Panc1 (cell line): Measurements from ENCODE around the gene FANCC. TPM values are rescaled to one million over a fixed set of nuclear protein-coding genes. Genes with fewer than 3 reads are reported as not detected.

ENCODE experiments used
- ATAC-seq: fragments of 200-7000 bp; cut with Tn5 transposase; 2 replicates; pipeline ENCODE4 v1.9.1; 2020; ENCODE audit warnings: mild to moderate bottlenecking, moderate library complexity
- BruUV-seq: library from RNA; stranded (reverse); fragments of 400-500 nt; replicated peaks from 2 replicates; lab custom pipeline; 2021; lab: Mats Ljungman, UMichigan
- CTCF ChIA-PET: fragments of 300-600 bp; sonication (Branson Sonifier 250); formaldehyde crosslinking; loops from one replicate; lab custom pipeline; 2022; ENCODE audit warnings: antibody characterized with exemption; lab: Charles Lee
- POLR2A ChIA-PET: fragments of 300-600 bp; sonication (Branson Sonifier 250); formaldehyde crosslinking; loops from one replicate; lab custom pipeline; 2022; ENCODE audit warnings: antibody characterized with exemption; lab: Charles Lee
- DNase-seq: peaks from one replicate; pipeline ENCODE4 v3.0.0-alpha.2; 2010; ENCODE audit warnings: low read depth, low spot score
- H3K27ac ChIP-seq: 2 replicates; pipeline ENCODE4 v1.5.1; 2011; ENCODE audit warnings: mild to moderate bottlenecking, low read length, inconsistent platforms
- H3K27me3 ChIP-seq: fragments of 200-500 bp; sonication (Bioruptor generic); 2 replicates; pipeline ENCODE4 v1.6.0; 2014; ENCODE audit warnings: low read length, inconsistent platforms; ENCODE audit not compliant: control insufficient read depth, insufficient read depth
- H3K36me3 ChIP-seq: fragments of 200-500 bp; sonication (Bioruptor generic); 2 replicates; pipeline ENCODE4 v1.5.1; 2014; ENCODE audit warnings: inconsistent platforms, mild to moderate bottlenecking, low read length, moderate library complexity; ENCODE audit not compliant: control insufficient read depth, insufficient read depth
- H3K4me1 ChIP-seq: 2 replicates; pipeline ENCODE4 v1.5.1; 2011; ENCODE audit warnings: inconsistent platforms, mild to moderate bottlenecking, low read length, moderate library complexity; ENCODE audit not compliant: control insufficient read depth, insufficient read depth
- H3K4me3 ChIP-seq, 2 experiments: 2 replicates each; pipeline ENCODE4 v1.5.1; 2011 to 2012; ENCODE audit warnings: low read depth in 2 of 2, low read length in 2 of 2, mild to moderate bottlenecking in 2 of 2, inconsistent platforms in 1 of 2, moderate library complexity in 1 of 2
- H3K9me3 ChIP-seq: fragments of 200-500 bp; sonication (Bioruptor generic); 2 replicates; pipeline ENCODE4 v1.5.1; 2014; ENCODE audit warnings: low read depth, mild to moderate bottlenecking, inconsistent platforms, low read length, moderate library complexity; ENCODE audit not compliant: control insufficient read depth, insufficient read depth
- POLR2AphosphoS5 ChIP-seq: IDR thresholded peaks from 2 replicates; pipeline ENCODE4 v1.6.1; 2012; ENCODE audit warnings: mild to moderate bottlenecking, low read depth, low read length, moderate library complexity
- SIN3A ChIP-seq: IDR thresholded peaks from 2 replicates; pipeline ENCODE4 v1.6.1; 2012; ENCODE audit warnings: low read depth, mild to moderate bottlenecking, low read length, moderate library complexity, borderline replicate concordance; ENCODE audit not compliant: insufficient read depth
- TCF7L2 ChIP-seq: IDR thresholded peaks from 2 replicates; pipeline ENCODE4 v1.6.1; 2011; ENCODE audit warnings: mild to moderate bottlenecking, low read depth, low read length, inconsistent platforms
- in situ Hi-C: cut with HindIII; loops from 2 replicates; pipeline ENCODE4 v1.10.0; 2016; ENCODE audit warnings: low sequenced_read_pairs, low pct_unique_long_range_greater_than_20kb
- intact Hi-C: fragments of 100-400 bp; cut with micrococcal nuclease; formaldehyde crosslinking; loops from one replicate; pipeline ENCODE4 v1.10.0; 2022; ENCODE audit not compliant: unreplicated experiment
- total RNA-seq: library from RNA; stranded (reverse); gene quantifications from one replicate; pipeline ENCODE4 v1.2.1, GENCODE V29; 2021; ENCODE audit not compliant: unreplicated experiment
- TF ChIP-seq, protein P1 (sequence below): fragments of 450-650 bp; IDR thresholded peaks from 2 replicates; pipeline ENCODE4 v1.5.1; 2017; ENCODE audit warnings: mild to moderate bottlenecking
- TF ChIP-seq, protein P2 (sequence below), 2 experiments: IDR thresholded peaks; 2 replicates each; pipeline ENCODE4 v1.6.1; 2011 to 2012; ENCODE audit warnings: low read depth in 2 of 2, control low read depth in 1 of 2, low read length in 1 of 2, mild to moderate bottlenecking in 1 of 2, moderate library complexity in 1 of 2; ENCODE audit not compliant: insufficient read depth in 1 of 2

FANCC gene
- total RNA-seq, 1 experiment from 2014 or later = 17.8 TPM

DNA sequence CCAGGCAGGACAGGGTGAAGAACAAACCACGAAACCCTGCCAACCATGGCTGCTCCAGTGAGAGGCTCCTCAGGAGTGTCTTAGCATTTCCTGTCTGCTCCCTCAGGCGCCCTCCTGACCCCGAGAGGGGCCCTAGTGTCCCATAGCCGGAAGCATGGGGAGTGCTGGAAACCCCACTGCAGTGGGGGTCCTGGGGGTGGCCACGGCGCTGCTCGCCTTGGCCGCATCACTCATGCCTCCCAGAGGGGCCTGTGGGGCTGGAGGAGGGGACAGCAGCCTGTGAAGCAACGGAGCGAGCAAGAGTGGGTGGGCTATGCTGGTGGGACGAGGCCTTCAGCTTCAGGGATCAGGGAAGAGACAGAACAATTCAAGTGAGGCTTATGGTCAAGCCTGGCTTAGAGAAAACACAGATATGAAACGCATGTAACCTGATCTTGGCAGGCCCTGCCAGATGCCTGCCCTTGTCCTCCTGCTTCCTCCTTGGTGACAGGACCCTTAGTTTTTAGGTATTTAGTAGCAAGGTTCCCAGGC, 219.1 kb downstream of the FANCC start:
- no peaks in the 10 kb centered on the region for H3K36me3 ChIP-seq
- BruUV-seq = no TSS peak
- in situ Hi-C loops (no loop called here), intact Hi-C loops (no loop called here)
- H3K9me3 ChIP-seq = no peaks in the 10 kb centered on the region
- H3K27ac ChIP-seq = no peak overlapping the region
- DNase-seq (no peak), ATAC-seq (no peak)
- TF ChIP-seq TCF7L2 = no peak
- no peak for TF ChIP-seq POLR2AphosphoS5
- TF ChIP-seq, protein P1, sequence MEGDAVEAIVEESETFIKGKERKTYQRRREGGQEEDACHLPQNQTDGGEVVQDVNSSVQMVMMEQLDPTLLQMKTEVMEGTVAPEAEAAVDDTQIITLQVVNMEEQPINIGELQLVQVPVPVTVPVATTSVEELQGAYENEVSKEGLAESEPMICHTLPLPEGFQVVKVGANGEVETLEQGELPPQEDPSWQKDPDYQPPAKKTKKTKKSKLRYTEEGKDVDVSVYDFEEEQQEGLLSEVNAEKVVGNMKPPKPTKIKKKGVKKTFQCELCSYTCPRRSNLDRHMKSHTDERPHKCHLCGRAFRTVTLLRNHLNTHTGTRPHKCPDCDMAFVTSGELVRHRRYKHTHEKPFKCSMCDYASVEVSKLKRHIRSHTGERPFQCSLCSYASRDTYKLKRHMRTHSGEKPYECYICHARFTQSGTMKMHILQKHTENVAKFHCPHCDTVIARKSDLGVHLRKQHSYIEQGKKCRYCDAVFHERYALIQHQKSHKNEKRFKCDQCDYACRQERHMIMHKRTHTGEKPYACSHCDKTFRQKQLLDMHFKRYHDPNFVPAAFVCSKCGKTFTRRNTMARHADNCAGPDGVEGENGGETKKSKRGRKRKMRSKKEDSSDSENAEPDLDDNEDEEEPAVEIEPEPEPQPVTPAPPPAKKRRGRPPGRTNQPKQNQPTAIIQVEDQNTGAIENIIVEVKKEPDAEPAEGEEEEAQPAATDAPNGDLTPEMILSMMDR = no peak
- no peak for TF ChIP-seq SIN3A
- TF ChIP-seq, protein P2, sequence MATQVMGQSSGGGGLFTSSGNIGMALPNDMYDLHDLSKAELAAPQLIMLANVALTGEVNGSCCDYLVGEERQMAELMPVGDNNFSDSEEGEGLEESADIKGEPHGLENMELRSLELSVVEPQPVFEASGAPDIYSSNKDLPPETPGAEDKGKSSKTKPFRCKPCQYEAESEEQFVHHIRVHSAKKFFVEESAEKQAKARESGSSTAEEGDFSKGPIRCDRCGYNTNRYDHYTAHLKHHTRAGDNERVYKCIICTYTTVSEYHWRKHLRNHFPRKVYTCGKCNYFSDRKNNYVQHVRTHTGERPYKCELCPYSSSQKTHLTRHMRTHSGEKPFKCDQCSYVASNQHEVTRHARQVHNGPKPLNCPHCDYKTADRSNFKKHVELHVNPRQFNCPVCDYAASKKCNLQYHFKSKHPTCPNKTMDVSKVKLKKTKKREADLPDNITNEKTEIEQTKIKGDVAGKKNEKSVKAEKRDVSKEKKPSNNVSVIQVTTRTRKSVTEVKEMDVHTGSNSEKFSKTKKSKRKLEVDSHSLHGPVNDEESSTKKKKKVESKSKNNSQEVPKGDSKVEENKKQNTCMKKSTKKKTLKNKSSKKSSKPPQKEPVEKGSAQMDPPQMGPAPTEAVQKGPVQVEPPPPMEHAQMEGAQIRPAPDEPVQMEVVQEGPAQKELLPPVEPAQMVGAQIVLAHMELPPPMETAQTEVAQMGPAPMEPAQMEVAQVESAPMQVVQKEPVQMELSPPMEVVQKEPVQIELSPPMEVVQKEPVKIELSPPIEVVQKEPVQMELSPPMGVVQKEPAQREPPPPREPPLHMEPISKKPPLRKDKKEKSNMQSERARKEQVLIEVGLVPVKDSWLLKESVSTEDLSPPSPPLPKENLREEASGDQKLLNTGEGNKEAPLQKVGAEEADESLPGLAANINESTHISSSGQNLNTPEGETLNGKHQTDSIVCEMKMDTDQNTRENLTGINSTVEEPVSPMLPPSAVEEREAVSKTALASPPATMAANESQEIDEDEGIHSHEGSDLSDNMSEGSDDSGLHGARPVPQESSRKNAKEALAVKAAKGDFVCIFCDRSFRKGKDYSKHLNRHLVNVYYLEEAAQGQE (IDR thresholded peaks at IDR 0.05; ENCODE audit: insufficient read depth in 1 of 2, low read depth in 2 of 2, low read length in 1 of 2) = no peak
- H3K27me3 ChIP-seq = no peaks in the 10 kb centered on the region
- H3K4me3 ChIP-seq = no peak overlapping the region
- CTCF ChIA-PET = no interaction called here
- POLR2A ChIA-PET = no interaction called here
- peaks cover 6% of the 10 kb centered on the region for H3K4me1 ChIP-seq

DNA sequence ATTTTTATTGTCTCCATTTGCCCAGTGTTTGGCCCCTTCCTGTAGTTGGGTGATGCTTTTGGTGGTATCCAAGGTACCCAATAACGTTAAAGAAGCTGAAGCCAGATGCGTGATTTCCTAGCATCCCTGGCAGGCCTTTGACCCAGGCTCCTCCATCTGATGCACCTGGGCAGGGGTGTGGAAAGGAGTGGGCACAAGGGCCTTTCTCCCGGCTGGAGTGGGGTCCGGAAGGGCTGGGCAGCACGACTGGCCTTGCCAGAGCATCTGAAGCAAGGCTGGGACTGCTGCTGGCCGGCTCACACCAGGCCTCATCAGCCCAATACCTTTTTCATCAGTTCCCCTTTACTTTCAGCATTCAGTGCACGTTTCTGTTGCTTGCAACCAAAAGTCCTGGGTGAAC, 220.2 kb downstream of the FANCC start:
- DNase-seq (no peak), ATAC-seq (no peak)
- BruUV-seq = no TSS peak
- Histone ChIP-seq H3K4me1 (peaks cover 18% of the 10 kb centered on the region), H3K9me3 (no peaks in the 10 kb centered on the region), H3K36me3 (no peaks in the 10 kb centered on the region), H3K27ac (no peak overlapping the region), H3K4me3 (no peak overlapping the region), H3K27me3 (no peaks in the 10 kb centered on the region)
- ChIA-PET CTCF (interaction anchor here (0.7 kb wide), 1 partner anchor 546 kb away, joined by 3 read pairs; no protein-coding TSS in a partner anchor), POLR2A (interaction anchor here (1.1 kb wide), 1 partner anchor 8 kb away, joined by 3 read pairs; no protein-coding TSS in a partner anchor)
- TF ChIP-seq SIN3A (no peak), TCF7L2 (no peak), POLR2AphosphoS5 (no peak)
- TF ChIP-seq, protein P2 (IDR thresholded peaks at IDR 0.05; ENCODE audit: insufficient read depth in 1 of 2, low read depth in 2 of 2, low read length in 1 of 2) = no peak
- TF ChIP-seq, protein P1 = no peak
- in situ Hi-C loops (no loop called here), intact Hi-C loops (no loop called here)
